Measurements from ENCODE around the gene CACNB4.

DNA sequence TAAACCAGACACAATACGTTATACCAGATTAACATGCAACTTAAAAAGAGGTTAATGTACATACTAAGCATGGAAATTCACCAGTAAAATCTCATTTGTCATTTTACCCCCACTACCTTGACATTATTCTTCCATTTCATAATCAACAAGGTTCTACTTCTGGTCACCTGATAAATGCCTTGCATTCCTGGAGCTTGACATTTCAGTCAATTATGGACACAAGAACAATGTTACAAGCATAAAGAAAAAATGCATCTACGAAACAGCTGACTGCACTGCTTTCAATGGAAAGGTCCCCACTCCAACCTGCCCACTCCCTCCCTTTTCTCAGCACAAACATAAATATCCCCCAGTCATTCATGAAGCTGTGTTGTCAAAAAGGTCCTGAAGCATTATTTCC is 302.1 kb downstream of the CACNB4 start:
- TF ChIP-seq SUZ12 (IDR thresholded peaks at IDR 0.05; ENCODE audit: extremely low read depth, insufficient read depth, insufficient read length), result no peak
- no peak for TF ChIP-seq ZNF274 (IDR thresholded peaks at IDR 0.05; ENCODE audit: low read depth, low read length)
- no peak for TF ChIP-seq YY1 (IDR thresholded peaks at IDR 0.05; ENCODE audit: insufficient read depth, insufficient read length)
